HG02798 (cell line): ENCODE data around the gene MRPL12.

Experiments used
- ATAC-seq: cut with Tn5 transposase; IDR thresholded peaks from one replicate; pipeline ENCODE4 v1.9.1; 2021; ENCODE audit warnings: mild to moderate bottlenecking; ENCODE audit not compliant: unreplicated experiment, poor library complexity

MRPL12 gene

GRCh38 chr17:81715107-81715871, 12.1 kb downstream of the MRPL12 start:
- no peak for ATAC-seq

GRCh38 chr17:81715872-81716673, 12.9 kb downstream of the MRPL12 start:
- ATAC-seq = no peak

GRCh38 chr17:81716674-81716996, 13.5 kb downstream of the MRPL12 start:
- ATAC-seq = no peak

GRCh38 chr17:81717049-81717765, 14.0 kb downstream of the MRPL12 start:
- no peak for ATAC-seq

GRCh38 chr17:81717766-81718089, 14.6 kb downstream of the MRPL12 start:
- ATAC-seq = no peak

DNA sequence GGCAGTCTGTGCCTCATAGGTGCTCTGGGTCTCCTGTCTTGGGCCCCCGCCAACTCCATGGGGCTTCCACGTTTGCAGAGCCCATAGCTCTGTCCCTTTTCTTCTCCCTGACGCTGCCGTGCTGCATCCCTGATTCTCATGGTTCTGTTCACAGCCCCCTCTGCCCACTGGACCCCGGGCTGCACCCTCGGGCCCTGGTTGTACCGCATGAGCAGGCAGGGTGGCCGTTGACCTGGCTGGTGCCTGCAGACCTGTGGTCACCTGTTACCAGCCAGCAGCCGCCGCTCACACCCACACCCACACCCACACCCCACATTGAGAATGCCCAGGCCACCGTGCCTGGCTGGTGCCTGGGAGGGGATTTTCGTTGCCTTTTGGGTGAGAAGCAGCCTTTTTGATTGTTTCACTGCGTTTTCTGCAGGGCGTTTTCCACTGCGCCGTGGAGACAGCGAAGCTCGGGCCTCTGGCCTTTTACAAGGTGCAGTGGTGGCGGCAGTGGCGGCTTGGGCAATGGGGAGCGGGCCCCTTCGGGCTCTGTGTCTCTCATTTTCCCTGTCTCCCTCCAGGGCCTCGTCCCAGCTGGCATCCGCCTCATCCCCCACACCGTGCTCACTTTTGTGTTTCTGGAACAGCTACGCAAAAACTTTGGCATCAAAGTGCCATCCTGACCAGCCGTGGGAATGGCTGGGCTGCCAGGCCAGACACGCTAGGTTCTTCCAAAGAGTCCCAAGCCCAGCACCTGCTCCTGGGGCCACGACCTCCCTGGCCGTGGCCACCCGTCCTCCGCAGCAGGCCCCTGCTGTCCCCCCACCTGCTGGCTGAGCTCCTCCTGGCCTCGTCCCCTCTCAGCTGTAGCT, 16.5 kb downstream of the MRPL12 start:
- ATAC-seq = no peak

GRCh38 chr17:81720267-81721071, 17.3 kb downstream of the MRPL12 start:
- ATAC-seq = no peak

- ATAC-seq = no peak
These were observed 19.3 kb downstream of the MRPL12 start for GRCh38 chr17:81722184-81723120.

DNA sequence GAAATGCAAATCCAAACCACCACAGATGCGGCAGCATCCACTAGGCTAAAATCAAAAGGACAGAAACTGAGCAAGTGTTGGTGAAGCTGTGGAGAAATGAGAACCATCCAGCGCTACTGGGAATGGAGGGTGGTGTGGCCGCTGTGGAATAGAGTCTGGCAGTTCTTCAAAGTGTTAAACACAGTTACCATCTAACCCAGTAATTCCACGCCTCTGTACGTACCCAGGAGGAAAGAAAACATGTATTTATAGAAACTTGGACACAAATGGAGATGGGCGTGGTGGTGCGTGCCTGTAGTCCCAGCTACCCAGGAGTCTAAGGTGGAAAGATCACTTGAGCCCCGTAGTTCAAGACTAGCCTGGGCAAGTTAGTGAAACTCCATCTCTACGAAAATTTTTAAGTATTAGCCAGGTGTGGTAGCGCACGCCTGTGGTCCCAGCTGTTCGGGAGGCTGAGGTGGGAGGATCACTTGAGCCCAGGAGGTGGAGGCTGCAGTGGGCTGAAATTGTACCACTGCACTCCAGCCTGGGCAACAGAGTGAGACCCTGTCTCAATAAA, 20.6 kb downstream of the MRPL12 start:
- ATAC-seq = no peak

GRCh38 chr17:81725439-81725838, 22.3 kb downstream of the MRPL12 start:
- no peak for ATAC-seq

GRCh38 chr17:81726004-81726403, 22.8 kb downstream of the MRPL12 start:
- no peak for ATAC-seq

GRCh38 chr17:81727324-81728031, 24.3 kb downstream of the MRPL12 start:
- ATAC-seq = no peak

DNA sequence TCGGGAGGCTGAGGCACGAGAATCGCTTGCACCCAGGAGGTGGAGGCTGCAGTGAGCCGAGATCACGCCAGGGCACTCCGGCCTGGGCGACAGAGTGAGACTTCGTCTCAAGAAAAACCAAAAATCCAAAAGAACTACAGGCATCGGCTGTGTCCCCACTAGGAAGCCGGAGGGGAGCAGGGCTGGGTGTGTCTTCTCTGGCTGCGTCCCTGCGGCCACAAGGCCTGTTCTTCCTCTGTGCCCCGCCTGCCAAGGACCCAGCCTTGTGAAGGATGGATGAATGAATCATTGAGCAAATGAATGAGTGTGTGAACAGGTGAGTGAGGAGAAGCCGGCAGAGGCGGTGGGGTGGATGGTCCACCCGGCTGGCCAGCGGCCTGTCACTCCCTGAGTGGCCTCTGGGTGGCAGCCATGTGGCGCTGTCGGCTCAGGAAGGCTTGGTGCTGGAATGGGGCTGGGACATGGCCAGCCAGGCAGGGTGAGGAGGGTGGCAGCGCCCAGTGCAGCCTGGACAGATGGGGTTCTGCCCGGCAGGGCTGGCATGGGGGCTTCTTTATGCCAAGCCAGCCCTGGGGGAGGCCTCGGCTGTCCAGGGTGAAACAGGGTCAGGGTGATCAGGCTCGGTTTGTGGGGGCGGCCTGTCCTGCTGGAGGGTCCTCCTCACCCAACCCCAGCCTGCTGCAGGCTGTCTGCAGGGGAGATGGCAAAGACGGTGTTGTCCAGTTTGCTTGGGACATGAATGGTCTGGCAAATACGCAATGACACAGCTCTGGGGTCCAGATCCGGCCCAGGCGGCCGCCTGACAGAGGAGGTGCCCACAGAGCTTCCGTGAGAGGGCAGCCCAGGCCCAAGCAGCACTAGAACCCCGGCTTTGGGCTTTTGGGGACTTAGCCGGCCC, 30.6 kb downstream of the MRPL12 start:
- ATAC-seq = no peak

DNA sequence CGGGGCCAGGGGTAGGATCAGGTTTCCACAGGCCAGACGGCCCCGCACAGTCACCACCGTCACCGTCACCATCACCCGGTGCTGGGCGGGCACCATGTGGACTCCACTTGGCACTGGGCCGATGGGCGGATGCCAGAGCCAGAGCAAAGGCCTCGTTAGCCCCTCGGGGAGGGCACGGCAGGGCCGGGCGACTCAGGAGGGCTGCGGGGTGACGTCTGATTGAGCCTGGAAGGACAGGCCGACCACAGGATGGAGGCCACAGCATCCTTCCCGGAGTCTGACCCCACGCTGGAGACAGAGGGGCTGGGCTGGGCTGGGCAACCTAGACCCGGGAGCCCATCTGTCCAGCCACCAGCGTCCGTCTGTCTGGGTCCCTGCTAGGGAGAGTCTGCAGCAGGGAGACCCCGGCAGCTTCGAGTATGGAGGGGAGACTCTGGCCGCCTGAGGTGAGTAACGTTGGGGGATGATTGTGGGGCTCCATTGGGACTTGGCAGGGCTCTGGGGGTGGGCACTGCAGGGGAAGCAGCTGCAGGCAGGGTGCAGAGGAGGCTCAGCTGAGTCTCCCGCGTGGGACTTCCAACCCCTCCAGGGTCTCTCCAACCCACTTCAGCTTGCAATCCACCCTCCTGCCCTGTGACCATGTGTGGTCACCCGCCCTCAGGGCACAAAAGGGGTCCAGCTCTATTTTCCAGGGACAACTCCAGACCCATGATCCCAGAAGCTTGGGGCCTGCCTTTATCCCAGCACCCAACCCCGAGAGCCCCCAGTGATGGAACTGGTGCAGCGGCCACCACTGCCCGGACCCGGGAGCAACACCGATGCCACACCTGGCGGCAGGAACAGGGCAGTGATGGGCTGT, 31.5 kb downstream of the MRPL12 start:
- ATAC-seq = no peak

DNA sequence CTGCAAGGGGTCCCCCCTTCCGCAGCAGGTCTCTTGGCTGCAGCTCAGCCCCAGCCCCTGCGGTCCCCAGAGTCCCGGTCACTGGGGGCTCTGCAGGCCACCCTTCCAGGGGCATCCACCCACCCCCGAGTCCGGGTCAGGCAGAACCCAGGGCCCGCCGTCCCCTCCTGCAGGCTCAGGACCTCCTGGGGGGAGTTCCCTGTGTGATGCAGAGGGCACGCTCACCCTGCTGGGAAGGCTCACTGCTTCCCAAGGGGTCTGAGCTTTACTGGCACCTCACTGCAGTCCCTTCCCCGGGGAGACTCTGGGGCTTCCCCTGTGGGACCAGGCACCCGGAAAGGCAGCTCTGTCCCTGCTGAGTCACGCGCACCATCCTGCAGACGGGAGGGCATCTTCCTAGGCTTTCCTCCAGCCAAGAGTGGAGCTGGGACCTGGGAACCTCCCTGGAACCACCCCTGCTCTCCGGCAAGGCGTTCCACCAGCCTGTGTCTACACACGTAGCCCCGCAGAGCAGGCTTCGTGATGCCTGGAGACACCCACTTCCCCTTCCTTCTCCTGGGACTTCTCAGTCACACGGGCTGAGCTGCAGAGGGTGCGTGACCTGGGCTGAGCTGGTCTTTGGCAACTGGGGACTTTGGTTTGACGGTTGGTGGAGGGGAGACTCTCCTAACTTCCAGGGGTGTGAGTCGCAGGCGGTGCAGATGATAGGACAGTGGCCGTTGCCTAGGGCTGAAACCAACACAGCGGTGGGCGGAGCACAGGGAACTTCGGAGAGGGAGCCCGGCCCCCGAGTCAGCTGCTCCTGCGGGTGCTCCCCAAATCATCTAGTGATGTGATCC, 32.3 kb downstream of the MRPL12 start:
- peak; percentile 32 for ATAC-seq
